Left renal cortex interstitium (tissue), 4 donors: ENCODE measurements around the gene GAS6. TPM values are rescaled to one million over a fixed set of nuclear protein-coding genes. Genes with fewer than 3 reads are reported as not detected.
"Not testable (repeated sequence)": the region's sequence is repeated elsewhere in the genome, so short reads cannot be mapped to it uniquely, and the experiment has no call there.

Experiments used
- DNase-seq, 4 donors: peaks; one replicate each; pipeline ENCODE4 v3.0.0-alpha.2; 2013; ENCODE audit warnings: low read depth in 4 of 4, low spot score in 2 of 4, missing footprints in 1 of 4
- polyA plus RNA-seq, 4 donors: library from polyadenylated mRNA; unstranded; fragments of 120-200 nt; gene quantifications; one replicate each; pipeline ENCODE4 v1.2.1, GENCODE V29; 2013; ENCODE audit not compliant: insufficient read length in 4 of 4

GAS6 gene
- polyA plus RNA-seq, 4 donors = 24.6 to 38.4 (median 31.0) TPM

DNA sequence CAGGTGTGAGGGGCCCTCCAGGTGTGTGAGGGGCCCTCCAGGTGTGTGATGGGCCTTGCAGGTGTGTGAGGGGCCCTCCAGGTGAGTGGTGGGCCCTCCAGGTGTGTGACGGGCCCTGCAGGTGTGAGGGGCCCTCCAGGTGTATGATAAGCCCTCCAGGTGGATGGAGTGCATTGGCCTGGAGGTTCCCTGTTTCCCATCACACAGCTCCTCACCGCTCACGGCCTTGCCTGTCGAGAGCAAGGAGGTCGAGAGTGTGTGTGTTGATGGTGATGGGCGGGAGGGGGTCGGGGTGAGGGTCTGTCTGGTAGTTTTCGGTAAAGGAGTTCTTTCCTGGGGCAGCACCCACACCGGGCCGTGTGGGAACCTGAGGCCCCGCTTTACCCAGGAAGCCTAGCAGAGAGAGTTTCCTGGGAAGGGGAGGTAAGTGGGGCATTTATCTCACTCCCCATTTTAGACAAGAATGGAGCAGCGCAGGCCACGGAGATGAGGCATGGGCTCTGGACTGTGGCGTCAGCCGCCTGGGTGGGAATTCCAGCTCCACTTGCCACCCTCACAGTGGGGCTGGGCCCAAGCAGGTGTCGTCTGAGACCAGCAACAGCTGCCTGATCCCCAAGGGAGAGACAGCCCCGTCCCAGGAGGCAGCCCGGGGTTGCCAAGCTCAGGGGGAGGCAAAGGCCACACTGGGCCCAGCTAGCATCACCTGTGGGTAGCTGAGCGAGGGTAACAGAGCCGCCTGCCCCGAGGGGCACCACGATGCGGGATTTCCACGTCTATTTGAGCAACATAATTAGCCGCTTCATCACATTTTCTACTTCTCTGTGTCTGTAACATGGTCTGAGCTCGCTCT lies 10.9 kb upstream of the GAS6 start:
- DNase-seq = no peak

DNA sequence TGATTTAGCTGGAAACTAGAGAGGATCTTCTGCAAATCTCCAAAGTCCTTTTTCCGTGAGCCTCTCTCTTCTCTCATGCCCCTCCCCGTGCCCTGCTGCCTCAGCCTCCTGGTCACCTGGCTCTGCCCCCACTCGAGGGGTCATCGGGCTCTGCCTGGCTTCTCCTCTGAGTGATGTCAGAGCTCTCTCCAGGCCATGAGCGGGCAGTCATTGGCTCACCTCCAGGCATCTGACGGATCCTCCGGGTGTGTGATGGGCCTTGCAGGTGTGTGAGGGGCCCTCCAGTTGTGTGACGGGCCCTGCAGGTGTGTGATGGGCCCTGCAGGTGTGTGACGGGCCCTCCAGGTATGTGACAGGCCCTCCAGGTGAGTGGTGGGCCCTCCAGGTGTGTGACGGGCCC lies 10.3 kb upstream of the GAS6 start:
- DNase-seq = no peak

DNA sequence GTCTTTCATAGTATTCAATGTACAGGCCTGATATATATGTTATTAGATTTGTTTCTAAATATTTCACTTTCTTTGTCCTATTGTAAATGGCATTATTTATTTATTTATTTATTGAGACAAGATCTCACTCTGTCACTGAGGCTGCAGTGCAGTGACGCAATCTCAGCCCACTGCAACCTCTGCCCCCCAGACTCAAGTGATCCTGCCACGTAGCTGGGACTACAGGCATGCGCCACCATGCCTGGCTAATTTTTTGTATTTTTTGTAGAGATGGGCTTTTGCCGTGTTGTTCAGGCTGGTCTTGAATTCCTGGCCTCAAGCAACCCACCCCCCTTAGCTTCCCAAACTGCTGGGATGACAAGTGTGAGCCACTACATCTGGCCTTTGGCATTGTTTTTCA lies 5.4 kb upstream of the GAS6 start:
- no peak for DNase-seq

DNA sequence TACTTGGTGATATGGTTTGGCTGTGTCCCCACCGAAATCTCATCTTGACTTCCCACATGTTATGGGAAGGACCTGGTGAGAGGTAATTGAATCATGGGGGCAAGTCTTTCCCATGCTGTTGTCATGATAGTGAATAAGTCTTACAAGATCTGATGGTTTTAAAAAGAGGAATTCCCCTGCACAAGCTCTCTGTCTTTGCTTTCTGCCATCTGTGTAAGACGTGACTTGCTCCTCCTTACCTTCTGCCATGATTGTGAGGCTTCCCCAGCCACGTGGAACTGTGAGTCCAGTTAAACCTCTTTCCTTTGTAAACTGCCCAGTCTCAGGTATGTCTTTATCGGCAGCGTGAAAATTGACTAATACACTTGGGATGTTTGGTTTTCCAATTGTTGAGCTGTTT lies 4.0 kb upstream of the GAS6 start:
- DNase-seq = not testable (repeated sequence)

DNA sequence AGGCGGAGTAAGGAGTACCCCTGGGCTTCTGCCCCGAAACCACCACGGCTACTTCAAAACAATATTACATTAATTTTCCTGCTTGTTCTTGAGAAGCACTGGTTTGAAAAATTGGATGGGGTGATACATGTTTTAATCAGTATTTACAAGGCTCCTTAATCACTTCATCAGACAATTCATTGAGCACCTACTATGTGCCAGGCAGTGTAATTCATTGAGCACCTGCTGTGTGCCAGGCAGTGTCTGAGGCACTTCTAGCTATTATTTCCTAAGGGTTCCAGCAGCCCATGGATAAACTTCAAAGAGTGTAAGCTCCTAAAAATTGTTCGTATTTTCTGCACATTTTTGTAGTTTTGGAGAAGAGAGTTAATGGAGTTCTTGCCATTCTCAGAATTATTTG lies 1.6 kb upstream of the GAS6 start:
- DNase-seq = no peak

DNA sequence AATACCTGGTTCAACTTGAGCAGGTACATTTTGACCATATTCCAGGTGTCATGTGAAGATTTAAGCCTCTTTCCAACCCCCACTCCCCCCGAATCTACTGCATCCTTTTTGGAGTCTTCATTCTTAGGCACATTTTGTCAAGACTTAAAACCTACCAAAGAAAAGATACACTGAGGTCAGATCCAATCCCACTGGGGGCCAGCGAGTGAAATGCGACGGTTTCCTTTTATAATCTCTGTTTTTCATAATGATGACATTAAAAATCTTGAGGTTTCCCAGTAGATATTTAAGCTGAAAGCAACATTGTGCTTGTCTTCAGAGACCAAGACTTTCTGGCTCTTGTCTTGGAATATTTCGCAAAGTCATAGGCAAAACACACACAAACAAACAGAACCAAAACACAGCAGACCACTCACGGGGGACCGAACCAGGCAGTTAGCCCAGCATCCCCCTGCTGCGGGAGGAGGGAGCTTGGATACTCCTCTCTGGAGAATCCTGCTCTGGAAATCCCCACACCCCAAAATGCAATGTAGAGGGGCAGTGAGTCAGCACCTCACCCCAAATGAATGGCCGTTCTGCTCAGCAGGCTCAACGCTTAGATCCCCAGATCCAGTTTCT lies 506 bp upstream of the GAS6 start:
- no peak for DNase-seq

DNA sequence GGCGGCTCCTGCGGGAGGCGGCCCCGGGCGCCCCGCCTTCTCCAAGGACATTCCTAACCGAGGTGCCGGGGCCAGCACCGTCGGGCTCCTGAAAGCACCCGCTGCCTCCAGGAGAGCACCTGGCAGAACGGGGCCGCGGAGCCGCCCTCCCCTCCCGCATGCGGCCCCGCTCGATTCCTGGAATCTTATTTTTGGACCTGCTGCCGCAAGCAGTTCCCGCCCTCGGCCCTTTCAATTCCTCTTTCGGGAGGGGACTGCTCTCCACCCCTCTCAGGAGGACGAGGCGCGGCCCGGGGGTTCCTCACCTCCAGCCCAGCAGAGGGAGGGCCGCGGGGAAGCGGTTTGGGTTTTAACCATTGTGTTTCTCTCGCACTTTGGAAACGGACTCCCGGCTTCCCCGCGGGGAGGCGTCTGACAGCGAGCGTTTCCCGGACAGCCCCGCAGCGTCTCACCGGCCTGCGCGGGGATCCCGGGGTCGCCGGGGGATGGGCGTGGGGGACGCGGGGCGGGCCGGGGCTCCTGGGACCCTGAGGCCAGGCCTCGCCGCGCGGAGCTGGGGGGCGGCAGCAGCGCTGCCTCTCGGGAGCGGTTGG lies 849 bp downstream of the GAS6 start:
- no peak for DNase-seq

DNA sequence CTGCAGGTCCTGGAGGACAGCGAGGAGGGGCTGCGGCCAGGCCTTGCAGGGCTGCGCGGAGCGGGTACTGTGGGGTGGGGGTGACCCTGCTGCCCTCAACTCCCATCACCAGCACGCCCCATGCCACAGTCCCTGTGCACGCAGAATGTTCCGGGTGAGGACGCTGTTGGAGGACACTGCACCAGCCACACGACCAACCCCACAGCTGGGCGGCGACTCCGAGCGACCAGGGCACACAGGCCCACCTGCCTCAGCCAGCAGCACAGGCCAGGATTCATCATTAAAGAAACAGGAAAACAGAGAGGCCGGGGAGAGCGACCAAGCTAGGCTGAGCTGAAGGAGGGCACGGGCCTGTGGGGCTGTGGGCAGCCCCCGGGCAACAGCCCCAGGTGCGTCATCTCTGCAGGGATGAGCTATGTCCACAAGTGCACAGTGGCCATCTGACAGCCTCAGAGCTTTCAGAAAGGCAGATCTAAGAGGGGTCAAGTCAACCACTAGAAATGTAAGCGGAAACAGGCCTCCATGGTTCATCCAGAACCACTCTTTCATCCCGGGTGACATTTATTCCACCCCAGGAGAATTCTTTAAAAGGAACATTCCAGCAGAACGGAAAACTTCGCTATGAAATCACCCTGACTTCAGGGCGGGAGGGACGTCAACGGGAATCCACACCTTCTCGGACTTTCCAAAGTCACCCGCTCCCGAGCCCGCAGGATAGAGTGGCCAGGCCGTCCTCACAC lies 1.5 kb downstream of the GAS6 start:
- no peak for DNase-seq

DNA sequence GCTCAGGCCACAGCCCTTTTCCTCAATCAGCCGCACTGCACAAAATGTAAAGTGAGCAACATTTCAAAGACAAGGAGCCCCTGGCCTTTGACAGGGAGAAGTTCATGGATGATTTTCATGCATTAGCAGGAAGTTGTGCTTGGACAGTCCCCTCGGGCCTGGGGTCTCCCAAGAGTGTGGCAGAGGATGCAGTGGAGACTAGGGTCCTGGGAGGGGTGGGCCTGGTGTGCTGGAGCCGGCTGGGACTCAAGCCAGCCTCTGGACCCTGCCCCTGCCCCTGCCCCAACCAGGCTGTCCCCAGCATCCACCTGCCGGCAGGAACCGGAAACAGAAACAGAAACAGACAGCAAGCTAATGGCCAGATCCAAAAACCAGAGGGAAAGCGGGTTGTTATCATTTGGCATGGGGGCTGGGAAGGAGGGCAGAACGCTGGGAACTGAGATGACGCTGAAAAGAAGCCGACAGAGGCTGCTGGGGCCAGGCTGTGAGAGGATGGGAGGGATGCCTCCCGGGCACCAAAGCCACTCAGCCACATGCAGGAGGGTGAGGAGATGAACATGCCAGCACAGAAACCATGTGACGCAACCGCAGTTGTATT lies 2.3 kb downstream of the GAS6 start:
- no peak for DNase-seq

DNA sequence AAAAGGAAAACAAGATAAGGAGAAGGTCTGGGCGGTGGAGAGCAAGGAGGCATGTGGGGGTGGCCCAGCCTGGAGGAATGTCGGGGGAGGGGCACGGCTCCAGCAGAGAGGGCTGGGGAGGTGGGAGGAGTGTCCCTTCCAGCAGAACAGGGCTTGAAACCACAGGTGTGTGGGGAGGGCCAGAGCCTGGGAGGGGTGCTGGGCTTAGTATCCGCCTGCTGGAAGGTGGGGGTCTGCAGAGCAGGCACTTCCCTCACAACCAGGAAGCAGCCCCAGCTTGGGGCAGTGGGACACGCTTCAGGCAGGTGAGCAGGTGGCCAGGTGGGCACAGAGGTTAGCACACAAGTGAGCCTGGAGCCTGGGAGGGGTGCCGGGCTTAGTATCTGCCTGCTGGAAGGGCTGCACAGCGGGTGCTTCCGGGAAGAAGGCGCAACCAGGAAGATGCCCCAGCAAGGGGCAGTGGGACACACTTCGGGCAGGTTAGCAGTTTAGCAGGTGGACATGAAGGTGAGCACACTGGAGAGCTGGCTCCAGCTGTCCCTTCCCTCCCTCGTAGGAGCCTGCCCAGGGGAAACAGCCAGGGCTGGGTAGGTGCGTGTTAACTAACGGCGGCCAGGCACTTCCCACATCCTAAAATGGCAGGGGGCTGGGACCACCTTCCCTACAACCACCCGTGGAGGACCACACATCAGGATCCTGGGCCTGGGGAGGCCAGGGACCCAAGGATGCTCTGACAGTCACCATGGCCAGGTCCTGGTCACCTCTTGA lies 3.0 kb downstream of the GAS6 start:
- no peak for DNase-seq

DNA sequence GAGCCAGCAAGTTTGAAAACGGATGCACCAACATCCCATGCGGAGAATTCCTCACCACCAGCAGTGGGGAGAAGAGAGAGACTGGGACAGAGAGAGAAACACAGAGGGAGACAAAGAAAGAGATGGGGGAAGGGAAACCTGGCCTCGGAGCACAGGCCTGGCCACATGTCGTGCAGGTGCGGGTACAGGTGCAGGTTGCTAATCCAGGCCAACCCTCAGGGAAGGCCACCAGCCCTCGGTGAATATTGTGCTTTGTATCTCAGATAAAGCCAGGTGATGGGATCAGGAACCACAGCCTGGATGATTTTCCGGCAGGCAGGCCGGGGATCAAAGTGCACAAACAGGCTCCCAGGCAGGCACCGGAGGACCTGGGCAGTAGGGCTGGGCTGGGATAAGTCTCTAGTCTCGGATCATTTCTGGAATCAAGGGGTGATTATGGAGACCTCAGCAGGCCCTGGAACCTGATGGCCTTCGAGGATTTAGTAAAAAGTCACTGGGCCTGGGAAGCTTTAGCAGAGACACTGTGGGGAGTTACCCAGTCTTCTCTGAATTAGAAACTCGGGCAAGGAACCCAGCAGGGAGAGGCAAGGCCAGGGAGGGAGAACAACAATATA lies 3.7 kb downstream of the GAS6 start:
- DNase-seq = no peak

DNA sequence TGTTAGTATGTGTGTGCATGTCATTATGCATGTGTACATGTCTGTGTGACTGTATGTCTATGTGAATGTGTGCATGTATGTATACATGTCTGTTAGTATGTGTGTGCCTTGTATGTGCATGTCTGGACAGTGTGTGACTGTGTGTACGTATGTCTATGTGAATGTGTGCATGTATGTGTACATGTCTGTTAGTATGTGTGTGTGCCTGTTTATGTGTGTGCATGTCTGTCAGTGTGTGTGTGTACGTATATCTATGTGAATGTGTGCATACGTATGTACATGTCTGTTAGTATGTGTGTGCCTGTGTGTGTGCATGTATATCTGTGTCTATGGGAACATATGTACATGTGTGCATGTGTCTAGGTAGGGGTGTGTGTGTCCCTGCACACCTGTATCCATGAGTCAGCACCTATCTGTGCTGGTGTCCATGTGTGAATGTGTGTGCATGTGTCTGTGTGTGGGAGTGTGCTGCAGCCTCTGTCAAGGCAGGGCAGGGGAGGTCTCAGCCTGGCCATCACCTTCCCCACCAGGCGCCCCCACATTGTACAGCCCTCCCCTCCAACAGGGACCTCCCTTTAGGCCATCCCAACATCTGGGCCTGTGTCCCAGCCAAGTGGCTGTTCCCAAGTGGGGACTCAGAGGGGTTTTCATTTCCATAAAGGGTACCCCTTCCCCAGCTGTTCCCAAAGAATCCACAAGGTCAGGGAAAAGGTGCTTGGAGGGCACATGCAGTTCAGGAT lies 4.4 kb downstream of the GAS6 start:
- no peak for DNase-seq

DNA sequence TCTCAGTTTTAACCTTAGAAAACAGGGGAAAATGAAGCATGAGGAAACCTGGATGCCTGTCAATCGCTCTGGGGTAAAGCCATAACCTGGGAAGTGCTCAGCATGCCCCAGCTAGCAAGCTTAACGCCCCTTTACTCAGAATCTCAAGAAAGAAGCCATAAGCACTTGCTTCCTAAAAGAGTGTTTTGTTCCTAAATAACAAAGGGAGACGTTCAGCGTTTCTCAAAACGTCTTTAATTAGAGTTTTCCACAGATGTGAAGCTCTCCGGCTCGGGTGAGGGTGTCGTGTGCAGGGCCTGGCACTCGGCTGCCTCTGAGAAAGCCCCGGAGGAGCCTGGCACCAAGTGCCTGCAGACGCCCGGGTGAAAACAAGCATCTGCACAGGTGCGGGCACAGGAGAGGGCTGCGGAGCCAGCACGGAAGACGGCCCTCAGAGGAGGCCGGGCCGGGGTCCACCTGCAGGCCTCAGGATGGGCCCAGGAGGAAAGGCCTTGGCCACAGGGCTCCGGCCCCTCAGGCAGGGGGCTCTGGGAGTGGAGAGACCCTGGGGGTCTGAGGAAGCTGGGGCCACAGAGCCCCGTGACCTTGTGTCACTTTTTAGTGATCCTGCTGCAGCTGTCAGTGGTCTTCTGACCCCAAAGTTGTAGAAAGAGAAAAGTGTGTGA lies 6.2 kb downstream of the GAS6 start:
- no peak for DNase-seq

DNA sequence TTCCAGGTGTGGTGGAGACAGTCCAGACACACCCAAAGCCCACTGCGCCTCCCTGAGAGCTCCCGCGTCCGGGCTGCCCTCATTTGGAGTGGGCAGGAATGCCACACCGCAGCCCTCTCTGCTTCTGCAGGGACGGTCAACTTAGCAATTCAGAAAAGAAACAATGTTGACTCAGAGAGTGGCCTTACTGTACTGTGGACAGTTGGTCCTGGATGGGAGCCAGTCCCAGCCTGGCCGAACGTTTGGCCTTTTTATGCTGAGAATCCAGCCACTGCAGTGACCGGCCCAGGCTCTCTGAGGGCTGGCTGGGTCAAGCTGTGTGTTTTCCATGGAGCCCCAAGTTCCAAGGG lies 7.2 kb downstream of the GAS6 start:
- no peak for DNase-seq

DNA sequence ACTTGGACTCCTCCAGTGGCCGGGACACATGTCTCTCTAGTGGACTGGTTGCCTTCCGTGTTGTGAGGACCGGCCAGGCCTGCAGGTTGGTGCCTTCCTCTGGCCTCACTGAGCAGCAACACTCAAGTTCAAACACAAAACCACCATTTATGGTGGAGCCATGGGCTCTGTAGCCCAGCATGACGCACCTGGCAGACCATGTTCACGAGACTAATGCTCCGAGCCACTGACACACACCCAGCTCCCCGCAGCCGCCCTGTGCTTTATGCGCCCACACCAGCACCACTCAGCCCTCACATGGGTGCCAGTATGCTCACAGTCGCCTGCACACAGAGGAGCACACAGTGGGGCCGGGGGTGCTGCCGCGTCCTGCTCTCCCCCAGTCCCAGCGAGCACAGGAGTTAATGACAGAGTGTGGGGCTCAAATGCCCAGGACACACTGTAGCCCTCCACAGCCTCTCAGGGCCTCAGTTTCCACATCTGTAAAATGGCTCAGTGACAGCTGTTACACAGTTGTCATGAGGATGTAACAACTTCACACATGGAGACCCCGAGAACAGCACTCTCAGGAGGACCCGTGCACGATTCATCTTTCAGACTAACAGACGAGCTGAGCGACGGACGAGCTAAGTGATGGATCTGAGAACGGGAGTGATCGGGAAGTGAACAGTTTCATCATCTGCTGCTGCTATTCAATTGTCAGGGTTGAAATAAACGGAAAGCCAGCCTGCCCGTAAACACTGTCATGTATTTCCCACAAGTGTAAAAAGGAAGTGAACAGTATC lies 7.8 kb downstream of the GAS6 start:
- no peak for DNase-seq

DNA sequence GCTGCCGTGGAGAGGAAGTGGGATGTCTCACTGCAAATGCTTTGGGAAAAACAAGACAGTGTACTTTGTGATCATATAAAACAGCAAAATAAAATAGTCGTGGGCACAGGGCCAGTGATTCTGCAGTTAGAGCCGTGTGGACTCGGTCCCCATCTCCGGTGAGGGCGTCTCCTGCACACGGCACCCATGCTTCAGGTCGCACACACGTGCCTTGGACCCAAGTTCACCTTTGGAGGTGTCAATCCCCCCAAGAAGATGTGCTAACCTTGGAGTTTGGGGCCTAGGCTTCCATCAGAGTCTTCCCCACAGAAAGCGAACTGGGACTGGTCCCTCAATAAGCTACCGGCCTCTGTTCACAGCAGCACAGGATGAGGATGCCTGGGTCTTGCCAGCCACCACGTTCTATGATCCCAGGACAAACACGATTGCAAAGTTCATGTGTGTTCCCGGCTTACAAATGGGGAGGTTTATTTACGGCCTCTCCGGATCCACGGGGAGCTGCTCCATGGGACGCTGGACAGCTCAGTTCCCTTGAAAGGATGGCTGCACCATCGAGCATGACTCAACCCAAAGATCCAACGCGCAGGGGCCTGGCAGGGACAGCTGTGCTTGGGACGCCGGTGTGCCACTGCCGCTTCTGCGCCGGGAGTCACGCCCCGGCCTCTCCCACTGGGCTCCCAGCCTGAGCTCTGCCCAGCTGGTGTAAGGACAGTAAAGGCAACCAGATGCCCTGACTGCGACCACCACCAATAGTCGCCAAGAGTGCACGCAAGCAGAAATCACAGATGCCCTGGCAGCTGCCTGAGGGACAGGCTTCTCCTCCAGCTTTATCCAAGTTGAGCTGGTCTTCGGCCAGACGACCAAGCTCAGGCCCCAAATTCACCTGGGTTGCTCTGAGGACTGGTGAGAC lies 8.6 kb downstream of the GAS6 start:
- DNase-seq = no peak
